HG03060 (cell line): ENCODE results near the gene TRUB1.
"Not testable (repeated sequence)": the region's sequence is repeated elsewhere in the genome, so short reads cannot be mapped to it uniquely, and the experiment has no call there.

Experiments used
- ATAC-seq: cut with Tn5 transposase; IDR thresholded peaks from one replicate; pipeline ENCODE4 v1.9.1; 2021; ENCODE audit warnings: low read depth, moderate number of reproducible peaks; ENCODE audit not compliant: unreplicated experiment

TRUB1 gene

GRCh38 chr10:114937962-114938855 is at the start of gene TRUB1:
Gene TRUB1, plus strand, starts transcription at chr10:114938195. Its CDS starts 59 bp downstream, at chr10:114938254.
- ATAC-seq = peak; percentile 99

- ATAC-seq = no peak
Observed at GRCh38 chr10:114893251-114893650, 44.7 kb upstream of the TRUB1 start.

- ATAC-seq = no peak
Observed at GRCh38 chr10:114894911-114895310, 43.1 kb upstream of the TRUB1 start.

- not testable (repeated sequence) for ATAC-seq
Observed at GRCh38 chr10:114897011-114897410, 41.0 kb upstream of the TRUB1 start.

GRCh38 chr10:114897593-114897992 is 40.4 kb upstream of the TRUB1 start:
- no peak for ATAC-seq

- ATAC-seq = no peak
Observed at GRCh38 chr10:114899982-114900381, 38.0 kb upstream of the TRUB1 start.

- ATAC-seq = no peak
Observed at GRCh38 chr10:114900658-114901057, 37.3 kb upstream of the TRUB1 start.

- ATAC-seq = no peak
Observed at GRCh38 chr10:114902151-114902550, 35.8 kb upstream of the TRUB1 start.

- no peak for ATAC-seq
Observed at GRCh38 chr10:114905450-114905849, 32.5 kb upstream of the TRUB1 start.

GRCh38 chr10:114906981-114907380 is 31.0 kb upstream of the TRUB1 start:
- no peak for ATAC-seq

GRCh38 chr10:114908896-114909295 is 29.1 kb upstream of the TRUB1 start:
- no peak for ATAC-seq

- ATAC-seq = no peak
Observed at GRCh38 chr10:114911052-114911711, 26.8 kb upstream of the TRUB1 start.

- ATAC-seq = no peak
Observed at GRCh38 chr10:114911801-114912469, 26.1 kb upstream of the TRUB1 start.

- no peak for ATAC-seq
Observed at GRCh38 chr10:114912470-114912859, 25.5 kb upstream of the TRUB1 start.

- no peak for ATAC-seq
Observed at GRCh38 chr10:114914560-114914959, 23.4 kb upstream of the TRUB1 start.

GRCh38 chr10:114915294-114915693 is 22.7 kb upstream of the TRUB1 start:
- no peak for ATAC-seq

GRCh38 chr10:114916653-114917052 is 21.3 kb upstream of the TRUB1 start:
- ATAC-seq = no peak

GRCh38 chr10:114917459-114917858 is 20.5 kb upstream of the TRUB1 start:
- no peak for ATAC-seq

- ATAC-seq = no peak
Observed at GRCh38 chr10:114917927-114918672, 19.9 kb upstream of the TRUB1 start.

GRCh38 chr10:114920459-114920858 is 17.5 kb upstream of the TRUB1 start:
- ATAC-seq = no peak

- ATAC-seq = no peak
Observed at GRCh38 chr10:114922003-114922402, 16.0 kb upstream of the TRUB1 start.
